HG03571 (cell line): Measurements from ENCODE around the gene IFFO2.

Experiments used
- ATAC-seq: cut with Tn5 transposase; IDR thresholded peaks from one replicate; pipeline ENCODE4 v1.9.1; 2021; ENCODE audit not compliant: unreplicated experiment

Gene IFFO2

DNA sequence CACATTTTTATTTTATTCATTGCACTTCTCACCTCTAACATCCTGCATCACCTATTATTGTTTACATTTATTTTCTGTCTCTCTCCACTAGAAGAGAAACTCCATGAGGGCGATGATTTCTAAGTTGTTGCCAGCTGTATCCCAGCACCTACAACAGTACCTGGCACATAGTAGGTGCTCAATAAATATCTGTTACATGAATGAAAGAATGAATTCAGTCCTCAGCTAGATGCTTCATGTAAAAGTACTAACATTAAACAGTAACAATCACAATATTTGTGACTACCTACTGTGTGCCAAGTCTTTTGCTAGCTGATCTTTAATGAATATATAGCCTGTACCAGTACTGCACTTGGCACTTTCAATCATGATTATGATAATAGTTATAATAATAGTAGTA lies 100.0 kb downstream of the IFFO2 start:
- ATAC-seq, result no peak

DNA sequence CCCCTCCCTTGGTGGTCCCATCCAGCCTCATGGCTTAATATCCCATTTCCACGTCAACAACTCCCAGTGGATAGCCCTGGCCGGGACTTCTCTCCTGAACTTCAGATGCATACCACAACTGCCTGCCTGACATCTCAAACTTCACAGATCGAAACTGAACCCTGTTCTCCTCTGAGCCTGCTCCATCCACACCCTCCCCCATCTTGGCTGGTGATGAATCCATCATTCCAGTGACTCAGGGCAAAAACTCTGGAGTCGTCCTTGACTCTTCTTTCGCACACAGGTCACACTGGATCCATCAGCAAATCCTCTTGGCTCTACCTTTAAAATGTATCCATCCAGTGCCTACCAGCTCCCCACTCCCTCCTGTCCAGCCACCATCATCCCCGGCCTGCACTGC lies 100.9 kb downstream of the IFFO2 start:
- ATAC-seq, result no peak

DNA sequence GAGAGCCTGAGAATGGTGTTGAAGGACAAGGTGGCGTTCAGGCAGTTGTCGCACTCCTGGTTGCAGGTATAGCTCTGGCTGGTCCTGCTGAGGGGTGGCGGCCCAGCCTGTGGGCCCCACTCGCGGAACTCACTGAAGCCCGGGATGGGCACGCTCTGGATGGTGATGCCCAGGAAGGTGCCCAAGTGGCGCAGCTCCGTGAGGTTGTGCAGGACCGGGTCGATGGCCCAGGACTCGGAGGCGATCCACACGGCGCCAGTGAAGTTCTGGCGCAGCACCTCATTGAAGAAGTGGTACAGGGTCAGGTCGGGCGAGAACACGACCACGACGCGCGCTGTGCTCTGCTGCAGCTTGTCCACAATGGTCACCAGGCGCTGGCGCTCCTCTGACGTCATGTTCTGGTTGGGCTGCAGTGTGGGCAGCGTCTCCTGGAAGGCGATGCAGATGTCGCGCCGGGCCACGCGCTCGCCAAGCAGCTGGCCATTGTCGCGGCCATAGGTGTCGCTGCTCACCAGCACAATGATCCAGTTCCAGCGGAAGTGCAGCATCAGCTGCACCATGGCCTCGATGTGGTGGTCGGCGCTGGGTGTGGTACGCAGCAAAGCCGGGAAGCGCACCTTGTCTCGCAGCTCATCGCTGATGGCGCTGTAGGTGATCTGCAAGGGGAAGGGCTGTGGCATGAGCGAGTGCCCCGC lies 102.0 kb downstream of the IFFO2 start:
- ATAC-seq, result no peak
